NCI-H1092 treated with DMSO at 0.1 percent for 48 hours (cell line): ENCODE results near the gene SLC6A4.
"Not testable (repeated sequence)": the region's sequence is repeated elsewhere in the genome, so short reads cannot be mapped to it uniquely, and the experiment has no call there.

Experiments
- DNase-seq: peaks from one replicate; lab custom pipeline; 2025; lab: John Stamatoyannopoulos, UW

Gene SLC6A4

DNA sequence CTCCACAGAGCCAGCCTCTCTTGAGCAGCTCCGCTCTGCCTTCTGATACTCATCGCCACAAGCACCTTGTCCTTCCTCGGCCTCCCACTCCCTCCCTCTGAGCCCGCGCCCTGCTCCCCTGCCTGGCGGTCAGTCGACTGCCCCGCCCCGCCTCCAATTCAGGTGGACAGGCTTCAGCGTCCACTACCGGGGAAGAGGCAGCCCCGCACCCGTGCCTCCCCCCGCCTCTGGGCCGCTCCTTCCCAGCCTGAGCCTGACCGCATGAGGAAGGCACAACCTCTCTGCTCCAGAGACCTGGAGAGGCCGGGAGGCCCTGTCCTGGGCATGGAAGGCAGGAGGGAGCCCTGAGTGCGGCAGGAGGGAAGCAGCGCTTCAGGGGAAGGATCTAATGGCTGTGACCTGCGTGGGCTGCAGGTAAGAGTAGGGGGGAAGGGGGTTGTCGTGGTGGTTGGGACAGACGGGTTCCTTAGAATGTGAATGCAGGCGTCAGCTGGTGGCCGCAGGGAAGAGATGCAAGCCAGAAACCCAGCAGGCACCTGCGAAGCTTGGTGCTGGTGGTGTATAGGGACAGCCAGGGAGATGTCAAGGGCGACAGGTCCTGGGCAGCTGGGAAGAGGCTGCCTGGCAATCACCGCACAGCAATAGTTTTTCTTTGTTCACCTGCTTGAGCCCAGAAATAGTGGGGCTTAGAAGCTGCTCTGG is 3.0 kb upstream of the SLC6A4 start:
- no peak for DNase-seq

DNA sequence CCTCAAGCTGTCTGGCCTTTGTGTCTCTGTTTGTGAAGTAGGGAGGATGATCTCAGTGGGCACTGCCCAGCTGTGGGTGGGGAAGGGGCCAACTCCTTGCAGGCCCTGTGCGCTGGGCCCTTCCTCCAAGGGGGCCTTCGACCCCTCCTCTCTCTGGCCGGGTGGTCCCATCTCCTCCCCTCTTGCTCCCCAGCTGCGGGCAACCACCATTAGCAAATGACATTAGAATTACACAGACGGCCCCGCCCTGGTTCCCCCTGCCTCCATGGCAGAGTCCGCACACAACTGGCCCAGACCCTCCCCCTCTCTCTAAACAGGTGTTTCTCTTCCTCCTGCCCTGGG is 2.5 kb upstream of the SLC6A4 start:
- no peak for DNase-seq

DNA sequence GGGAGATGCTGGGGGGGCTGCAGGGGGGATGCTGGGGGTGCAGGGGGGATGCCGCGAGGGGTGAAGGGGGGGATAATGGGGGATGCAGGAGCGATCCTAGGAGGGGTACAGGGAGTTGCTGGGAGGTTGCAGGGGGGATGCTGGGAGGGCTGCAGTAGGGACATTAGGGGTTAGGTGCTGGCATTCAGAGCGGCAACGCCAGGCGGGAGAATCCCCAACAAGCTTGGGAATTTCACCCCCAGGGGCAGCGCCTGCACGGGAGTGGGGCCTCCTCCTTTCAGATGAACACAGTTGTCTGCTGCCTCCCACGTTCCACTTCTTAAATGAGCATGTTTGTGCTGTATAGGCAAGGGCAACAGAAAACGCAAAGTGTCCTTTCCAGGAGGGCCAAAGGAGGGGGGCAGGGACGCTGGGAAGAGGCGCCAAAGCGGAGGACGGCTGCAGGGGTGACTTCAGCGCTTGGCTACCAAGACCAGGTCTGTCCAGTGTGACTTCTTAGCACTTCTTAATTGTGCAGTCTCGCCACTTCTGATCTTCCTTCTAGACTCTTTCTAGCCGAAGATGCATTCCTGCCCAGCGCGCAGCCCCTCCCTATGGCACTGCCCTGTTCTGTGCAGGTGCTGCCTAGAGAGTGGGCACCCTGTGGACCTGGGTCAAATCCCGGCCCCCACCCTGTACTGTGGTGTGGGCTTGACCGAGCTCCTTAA is 2.0 kb upstream of the SLC6A4 start:
- DNase-seq = no peak

DNA sequence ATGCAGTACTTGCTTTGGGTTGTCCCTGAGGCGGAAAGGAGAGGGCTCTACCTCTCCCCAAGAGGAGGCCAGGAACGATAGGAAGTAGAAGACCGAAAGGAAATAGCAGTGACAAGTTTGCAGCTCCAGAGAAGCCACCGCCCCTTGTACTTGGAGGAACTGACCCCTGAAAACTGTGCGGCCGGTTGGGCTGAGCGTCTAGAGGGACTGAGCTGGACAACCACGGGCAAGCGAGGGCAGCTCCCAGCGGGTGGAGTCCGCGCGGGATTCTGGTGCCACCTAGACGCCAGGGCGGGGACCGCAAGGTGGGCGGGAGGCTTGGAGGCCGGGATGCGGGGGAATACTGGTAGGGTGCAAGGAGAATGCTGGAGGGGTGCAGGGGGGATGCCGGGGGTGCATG is 1.3 kb upstream of the SLC6A4 start:
- DNase-seq = peak; percentile 25

DNA sequence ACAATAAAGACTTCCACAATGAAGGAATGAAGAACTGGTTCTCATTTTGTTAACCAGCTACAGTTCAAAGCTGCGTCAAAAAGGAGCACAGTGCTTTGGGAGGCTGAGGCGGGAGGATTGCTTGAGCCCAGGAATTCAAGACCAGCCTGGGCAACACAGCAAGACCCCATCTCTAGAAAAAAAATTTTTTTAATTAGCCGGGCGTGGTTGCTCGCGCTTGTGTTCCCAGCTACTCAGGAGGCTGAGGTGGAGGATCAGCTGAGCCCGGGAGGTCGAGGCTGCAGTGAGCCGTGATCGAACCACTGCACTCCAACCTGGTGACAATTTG is 764 bp upstream of the SLC6A4 start:
- no peak for DNase-seq

DNA sequence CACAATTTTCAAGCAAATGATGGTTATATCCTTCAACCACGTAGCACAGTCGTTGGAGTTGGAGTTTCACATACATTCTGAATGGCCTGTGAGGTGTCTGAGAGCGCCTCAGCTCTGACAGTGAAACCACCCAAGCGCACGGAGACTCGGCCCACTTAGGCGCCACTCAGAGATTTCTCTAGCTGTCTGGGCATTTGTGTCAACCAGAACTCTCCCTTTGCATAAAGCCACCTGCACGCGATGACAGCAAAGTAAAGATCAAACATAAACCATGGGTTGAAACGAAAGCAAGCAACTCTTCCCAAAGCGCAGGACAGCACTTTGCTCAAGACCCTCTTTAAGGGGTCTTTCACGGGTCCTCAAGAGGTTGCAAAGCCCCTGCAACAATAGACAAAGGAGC is 533 bp downstream of the SLC6A4 start:
- DNase-seq = no peak

DNA sequence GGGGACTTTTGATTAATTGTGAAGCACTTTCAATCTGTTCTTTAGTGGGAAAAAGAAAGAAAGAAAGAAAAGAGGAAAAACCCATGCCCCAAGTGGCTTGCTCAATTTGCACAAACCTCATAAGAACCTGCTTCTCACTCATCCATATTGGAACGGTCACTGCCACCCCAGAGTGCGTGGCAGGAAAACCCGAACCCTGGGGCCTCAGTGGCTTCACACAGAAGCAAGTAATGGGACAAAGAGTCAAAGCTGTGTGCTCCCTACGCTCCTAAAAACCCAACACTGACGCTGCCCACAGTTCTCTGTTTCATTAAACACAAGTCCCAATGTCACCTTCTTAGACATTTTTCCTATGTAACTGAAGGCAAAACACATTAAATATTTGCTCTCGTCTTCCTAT is 1.2 kb downstream of the SLC6A4 start:
- DNase-seq = no peak

DNA sequence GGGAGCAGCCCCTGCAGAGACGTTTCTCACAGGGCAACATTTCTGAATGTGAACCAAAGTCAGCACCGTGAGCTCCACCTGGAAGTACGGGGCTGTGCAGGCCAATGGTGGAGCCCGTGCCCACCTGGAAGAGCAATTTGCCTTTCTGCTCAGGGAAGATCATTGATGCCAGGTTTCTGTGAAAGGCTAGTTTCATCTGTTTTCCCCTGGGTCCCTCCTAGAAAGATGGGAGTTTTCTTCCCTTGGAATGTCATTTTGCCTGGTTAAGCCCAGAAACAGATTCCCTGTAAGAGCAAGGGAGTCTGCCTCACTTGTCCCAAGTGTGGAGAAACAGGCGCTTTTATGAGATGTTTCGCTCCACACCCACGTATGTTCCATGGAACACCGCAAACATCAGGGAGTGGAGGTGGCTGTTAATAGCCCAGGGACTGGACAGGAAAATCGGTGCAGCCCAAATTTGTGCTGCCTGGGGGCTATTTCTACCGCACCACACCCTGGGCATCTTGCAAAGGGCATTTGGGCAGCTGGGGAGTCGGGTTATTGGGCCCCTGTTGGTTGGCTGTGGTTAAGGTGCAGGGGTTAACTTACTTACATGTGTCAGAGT is 2.6 kb downstream of the SLC6A4 start:
- no peak for DNase-seq

DNA sequence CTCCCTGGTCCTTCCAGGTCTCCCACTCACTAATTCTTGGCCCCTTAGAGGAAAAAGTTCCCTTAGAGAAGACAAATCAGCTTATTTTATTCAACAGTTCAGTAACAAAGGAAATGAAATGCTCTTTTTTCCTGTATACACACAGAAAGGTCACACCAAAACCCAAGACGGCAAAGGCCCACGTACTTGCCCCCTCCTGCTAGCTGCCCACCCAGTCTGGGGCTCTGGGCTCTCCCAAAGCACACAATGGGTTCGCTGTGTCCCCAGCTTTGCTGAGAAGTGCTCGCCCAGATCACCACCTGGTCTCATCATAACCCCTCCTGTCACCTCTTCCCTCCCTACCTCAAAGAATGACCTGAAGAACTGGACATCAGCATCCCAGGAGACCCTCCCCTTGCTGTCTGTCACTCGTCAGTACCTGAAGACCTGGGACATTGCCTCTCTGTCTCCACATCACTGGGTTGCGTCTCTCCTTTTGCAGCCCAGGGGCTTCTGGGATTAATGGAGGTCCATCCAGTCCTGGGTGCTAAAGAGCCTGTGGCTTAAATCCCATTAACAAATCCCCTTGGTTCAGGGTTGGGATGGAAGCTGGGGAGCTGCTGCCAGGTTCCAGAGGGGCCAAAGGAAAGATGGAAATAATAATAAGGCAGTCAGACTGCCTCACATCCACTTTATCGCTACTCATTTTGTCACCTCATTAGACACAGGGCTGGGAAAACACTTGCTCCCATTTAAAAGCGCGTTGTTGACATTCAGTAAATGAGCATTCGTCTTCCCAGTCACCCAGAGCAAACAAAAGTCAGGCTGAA is 3.3 kb downstream of the SLC6A4 start:
- no peak for DNase-seq

DNA sequence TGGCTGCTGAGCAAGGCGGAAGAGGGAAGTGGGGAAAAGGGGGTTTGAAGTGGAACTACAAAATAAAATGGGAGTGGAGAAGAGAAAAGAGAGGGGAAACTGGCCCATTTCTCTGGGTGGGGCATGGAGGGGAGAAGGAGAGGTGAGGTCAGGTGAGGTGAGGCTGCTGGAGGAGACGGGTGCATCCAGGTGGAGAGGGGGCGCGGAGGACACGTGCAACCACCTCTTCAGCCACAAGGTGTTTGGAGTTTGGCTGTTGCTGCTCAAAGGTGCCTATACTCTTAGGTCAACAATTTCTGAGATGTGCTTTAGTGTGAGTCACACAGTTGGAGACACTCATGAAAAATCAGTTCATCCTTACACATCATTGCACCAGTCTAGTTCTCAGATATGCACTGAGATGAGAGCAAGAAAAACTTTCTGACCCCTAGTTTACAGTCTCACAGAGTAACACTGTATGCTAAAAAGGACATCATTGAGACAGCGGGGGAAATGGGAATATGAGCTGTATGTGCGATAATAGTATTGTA is 4.8 kb downstream of the SLC6A4 start:
- DNase-seq = no peak

DNA sequence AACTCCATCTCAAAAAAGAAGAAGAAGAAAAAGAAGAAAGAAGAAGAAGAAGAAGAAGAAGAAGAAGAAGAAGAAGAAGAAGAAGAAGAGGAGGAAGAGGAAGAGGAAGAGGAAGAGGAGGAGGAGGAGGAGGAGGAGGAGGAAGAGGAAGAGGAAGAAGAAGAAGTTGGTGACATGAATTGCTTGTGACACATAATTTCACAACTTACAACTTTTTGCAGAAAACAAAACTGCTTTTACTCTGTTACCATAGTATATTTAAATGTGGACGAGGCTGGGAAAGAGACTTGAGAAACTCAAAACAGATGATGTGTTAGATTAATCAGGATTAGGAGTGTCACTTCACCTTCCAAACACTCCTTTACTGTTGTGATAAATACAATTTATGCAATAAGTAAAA is 5.5 kb downstream of the SLC6A4 start:
- not testable (repeated sequence) for DNase-seq

DNA sequence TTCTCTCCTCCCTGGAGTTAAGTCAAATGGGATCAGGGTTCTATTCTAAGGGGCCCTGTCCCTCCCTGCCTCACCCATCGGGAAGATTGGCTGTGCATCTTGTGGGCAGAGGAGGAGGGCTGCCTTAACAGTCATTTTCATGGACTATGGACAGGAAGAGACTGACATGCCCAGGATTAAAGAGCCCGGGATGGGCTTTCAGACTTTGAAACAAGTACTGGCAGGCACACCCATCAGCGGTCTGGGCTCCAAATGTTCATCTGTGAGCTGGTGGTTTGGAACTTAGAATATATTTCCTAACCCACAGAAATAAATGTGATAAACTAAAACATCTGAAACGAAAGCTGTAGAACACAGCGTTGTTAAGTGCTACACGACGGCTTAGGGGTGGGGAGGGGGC is 6.5 kb downstream of the SLC6A4 start:
- DNase-seq = no peak

DNA sequence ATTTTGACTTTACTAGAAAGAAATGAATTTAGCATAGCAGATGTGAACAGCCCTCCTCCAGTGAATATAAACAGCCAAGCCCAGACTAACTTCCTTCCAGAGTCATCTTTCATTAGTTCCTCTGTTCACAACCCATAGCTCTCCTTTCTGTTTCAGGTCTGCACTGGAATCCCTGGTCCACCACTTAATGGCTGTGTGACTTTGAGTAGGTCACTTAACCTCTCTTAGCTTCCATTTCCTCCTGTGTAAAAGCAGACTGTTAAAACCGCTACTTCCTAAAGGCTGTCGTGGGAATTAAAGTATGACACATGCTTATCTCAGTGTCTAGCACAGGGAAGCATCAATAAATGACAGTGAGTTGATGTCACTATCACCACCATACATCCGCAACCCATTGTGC is 7.5 kb downstream of the SLC6A4 start:
- no peak for DNase-seq

DNA sequence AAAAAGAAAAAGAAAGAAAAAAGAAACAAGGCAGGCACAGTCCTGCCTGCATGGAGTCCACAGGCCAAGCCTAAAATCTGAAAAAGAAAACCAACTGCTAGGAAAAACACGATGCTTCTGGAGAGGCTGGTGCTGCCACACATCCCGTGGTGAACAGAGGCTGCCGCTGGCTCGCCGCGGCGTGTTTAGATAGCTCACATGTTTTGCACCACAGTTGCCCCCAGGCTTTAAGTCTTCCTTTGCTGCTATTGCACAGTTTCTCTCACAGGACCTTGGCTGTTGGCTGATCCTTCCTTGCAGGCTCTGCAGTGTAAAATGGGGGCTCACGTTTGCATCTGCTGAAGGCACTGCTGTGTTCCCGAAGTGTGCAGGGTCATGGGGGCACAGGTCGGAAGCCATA is 8.6 kb downstream of the SLC6A4 start:
- DNase-seq = no peak

DNA sequence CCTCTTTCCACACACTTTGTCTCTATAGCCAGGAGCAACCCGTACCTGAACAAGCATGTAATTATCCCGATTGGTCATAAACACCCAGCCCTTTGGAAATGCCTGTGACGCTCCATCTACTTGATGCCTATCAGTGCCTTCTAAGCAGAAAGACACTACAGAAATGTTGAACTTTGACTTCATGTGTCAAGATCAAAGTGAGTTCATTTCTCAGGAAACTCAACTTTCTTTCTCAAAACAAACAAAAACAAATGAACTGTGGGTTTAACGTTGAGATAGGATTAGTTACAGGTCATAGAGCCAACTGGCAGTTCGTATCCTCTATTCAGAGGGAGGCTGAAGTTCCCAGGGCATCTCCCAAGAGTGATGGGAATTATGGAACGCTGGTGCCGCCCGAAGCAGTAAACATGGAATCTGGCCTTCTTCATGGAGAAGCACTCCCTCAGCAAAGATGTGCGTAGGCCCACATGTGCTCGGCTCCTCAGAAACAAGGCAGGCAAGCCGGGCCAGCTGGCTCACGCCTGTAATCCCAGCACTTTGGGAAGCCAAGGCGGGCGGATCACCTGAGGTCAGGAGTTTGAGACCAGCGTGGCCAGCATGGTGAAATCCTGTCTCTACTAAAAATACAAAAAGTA is 9.5 kb downstream of the SLC6A4 start:
- DNase-seq = no peak

DNA sequence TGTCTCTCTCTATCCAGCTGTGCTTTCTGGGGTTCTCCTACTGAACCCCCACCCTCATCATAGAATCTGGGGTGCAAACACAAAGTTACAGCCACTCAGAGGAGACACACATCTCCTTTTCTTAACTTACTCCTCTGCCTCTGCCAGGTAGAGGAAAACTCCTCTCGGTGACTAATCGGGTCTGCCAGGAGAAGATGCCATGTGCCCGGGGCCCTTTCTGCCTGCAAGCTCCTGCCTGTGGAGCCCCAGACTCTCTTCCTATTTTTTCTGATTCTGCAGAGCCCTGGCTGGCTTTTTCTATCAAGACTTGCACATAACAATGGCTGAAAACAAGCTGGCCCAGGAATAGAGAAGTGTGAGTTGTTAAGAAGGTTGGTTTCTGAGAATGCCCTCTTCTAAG is 10.4 kb downstream of the SLC6A4 start:
- no peak for DNase-seq

DNA sequence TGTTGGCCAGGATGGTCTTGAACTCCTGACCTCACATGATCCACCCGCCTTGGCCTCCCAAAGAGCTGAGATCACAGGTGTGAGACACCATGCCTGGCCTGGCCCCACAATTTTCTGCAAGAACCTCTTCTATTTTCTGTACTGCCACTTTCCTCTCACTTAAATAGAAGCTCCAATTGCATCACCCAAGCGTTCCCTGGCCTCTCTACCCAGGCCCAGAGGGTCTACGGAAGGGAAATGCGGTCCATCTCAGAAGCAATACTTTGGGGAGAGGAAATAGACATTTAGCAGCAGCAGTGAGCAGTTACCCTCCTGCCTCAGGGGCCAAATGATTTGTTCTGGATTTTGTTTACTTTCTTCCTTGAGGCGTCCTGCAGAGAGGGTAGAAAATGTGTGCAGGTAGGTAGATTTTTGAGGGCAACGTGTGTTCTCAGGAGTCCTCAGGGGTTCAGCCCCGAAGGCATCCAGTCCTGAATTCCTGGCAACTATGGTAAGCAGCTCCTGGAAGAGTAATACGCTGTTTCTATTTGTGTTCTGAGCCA is 11.0 kb downstream of the SLC6A4 start:
- DNase-seq = no peak

DNA sequence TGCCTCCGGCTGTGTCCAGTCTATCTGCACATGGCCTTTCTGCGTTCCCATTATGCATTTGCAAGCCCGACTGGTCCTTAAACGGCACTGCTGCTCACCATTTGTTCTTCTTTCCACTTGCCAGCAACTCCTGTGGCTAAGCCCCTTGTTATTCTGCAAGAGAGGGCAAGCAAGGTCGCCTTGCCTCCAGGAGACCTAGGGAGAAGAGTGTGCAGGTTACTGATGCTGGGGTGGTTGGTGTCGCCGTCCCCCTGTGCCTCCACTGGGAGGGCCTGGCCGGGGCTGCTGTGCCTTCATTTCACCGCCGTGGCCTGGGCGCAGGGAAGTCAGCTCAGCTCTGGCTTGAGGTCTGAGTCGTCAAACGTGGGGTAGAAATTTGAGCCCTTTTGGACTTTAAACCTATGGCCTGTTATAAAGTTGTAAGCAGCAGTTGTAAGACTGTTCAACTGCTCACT is 12.7 kb downstream of the SLC6A4 start:
- DNase-seq = no peak

DNA sequence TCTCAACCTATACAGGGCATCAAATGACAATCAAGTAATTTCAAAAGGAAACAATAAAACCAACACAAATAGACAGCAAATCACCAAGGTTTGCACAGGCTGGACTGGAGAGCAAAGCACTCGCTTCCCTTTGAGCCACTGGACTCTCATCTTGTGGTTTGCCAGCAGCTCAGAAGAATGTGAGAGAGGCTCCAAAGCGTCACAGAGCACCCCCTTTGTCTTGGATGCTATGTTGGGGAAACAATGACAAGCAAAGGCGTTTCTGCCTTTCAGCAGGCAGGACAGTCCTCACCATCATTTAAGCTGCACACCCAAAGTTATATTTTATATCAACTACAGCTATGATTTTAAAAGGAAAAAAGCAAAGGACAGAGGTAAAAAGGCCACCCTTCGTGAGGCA is 13.2 kb downstream of the SLC6A4 start:
- no peak for DNase-seq

DNA sequence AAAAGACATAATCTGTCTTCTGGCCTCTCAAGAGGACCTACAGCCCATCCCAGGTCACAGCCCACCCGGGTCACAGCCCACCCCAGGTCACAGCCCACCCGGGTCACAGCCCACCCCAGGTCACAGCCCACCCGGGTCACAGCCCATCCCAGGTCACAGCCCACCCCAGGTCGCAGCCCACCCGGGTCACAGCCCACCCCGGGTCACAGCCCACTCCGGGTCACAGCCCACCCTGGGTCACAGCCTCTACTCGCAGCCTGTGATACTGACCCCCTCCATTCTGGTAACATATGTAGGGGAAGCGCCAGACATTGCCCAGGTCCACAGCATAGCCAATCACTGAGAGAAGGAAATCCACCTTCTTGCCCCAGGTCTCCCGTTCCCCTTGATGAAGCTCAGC is 14.2 kb downstream of the SLC6A4 start:
- DNase-seq = no peak

DNA sequence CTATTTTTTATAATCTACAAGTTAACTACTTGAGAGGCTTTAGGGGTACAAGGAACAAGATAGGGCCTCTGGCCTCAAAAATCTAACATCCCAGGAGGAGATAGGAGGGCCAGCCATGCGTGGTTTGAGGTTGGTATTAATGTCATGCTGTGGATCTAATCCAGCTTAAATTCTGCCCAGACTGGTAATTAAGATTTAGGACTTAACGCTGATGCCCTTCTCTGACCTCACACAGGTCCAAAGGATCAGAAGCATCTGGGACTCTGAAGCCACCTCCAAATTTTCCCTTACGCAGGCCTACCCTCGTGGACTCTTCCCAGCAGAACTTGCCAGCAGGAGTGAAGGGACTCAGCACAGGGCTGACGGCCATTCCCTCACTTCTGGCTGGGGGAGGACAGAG is 15.1 kb downstream of the SLC6A4 start:
- no peak for DNase-seq

DNA sequence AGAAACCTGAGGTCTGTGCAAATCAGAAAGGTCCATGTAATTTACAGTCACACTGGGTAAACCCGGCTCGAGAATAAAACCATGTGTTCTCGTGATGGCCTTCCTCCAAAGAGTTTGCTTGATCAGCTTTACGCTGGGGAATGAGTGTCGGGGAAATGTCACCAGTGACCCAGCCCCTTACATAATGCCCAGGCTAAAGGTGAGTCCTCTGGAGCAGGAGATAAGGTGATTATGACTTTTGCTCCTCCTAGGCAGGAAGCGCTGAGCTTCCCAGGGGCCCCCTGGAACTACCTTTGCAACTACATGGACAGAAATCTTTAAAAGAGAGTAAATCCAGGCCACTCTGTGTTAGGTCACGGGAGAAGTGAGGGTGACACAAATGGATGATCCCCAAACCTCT is 15.7 kb downstream of the SLC6A4 start:
- DNase-seq = no peak
